Measurements from ENCODE around the gene C20orf204. TPM values are rescaled to one million over a fixed set of nuclear protein-coding genes. Genes with fewer than 3 reads are reported as not detected.

The C20orf204 gene
- total and polyA plus RNA-seq, 2 of the 8 experiments (the other 6 are each of a cell fraction or from before 2014, with no cell fraction given): 0.39 to 0.52 TPM

- ChIA-PET CTCF (ENCODE audit: partially characterized antibody) (interaction anchor here (0.9 to 7.3 kb wide), 20 partner anchors 10 to 347 kb away, joined by 3 to 73 read pairs (median 4); partner anchors contain the start of genes LKAAEAR1, PRPF6, SOX18 and TCEA2), POLR2A (ENCODE audit: partially characterized antibody) (interaction anchor here (1.0 to 3.5 kb wide), 8 partner anchors 10 to 385 kb away, joined by 3 to 24 read pairs (median 4); partner anchors contain the start of genes STMN3 and TCEA2)
- H3K27me3 ChIP-seq (replicated peaks in 1 of 4; ENCODE audit: control insufficient read depth in 3 of 4, extremely low read depth in 1 of 4, insufficient read depth in 3 of 4, low read length in 3 of 4): peaks cover 16 to 51% (median 43%) of the 10 kb centered on the region in 4 experiments
- H3K9ac ChIP-seq (replicated peaks in 1 of 4; ENCODE audit: extremely low read depth in 1 of 4, low read depth in 3 of 4, low read length in 3 of 4): no peak overlapping the region
- no peak overlapping the region for H3K56ac ChIP-seq (replicated peaks; ENCODE audit: insufficient read length, low read depth, low read length)
- no peak for DNase-seq (ENCODE audit: low read depth in 1 of 2, low spot score in 2 of 2)
- H2BK12ac ChIP-seq (ENCODE audit: low read depth, low read length): peak overlapping the region; percentile 50; the same call in 1 of the 2 replicates
- H2AK5ac ChIP-seq (ENCODE audit: low read depth, low read length): no peak overlapping the region
- H3K4me1 ChIP-seq (replicated peaks in 1 of 4; ENCODE audit: control insufficient read depth in 3 of 4, insufficient read depth in 4 of 4, low read length in 3 of 4): peaks cover 0 to 23% (median 17%) of the 10 kb centered on the region in 4 experiments; a peak in 6 of 7 replicates
- no peak overlapping the region for H4K5ac ChIP-seq (ENCODE audit: insufficient read length, low read depth, low read length)
- H2AFZ ChIP-seq (ENCODE audit: low read length): no peak overlapping the region
- H3K79me1 ChIP-seq (ENCODE audit: low read depth, low read length): no peaks in the 10 kb centered on the region; the same call in 1 of the 2 replicates
- H4K8ac ChIP-seq (ENCODE audit: extremely low read depth, insufficient read depth, low read length): no peak overlapping the region
- no peak overlapping the region for H3K27ac ChIP-seq (ENCODE audit: low read depth, low read length)
- peaks cover 0 to 4% (median 1%) of the 10 kb centered on the region in 4 experiments; a peak in 3 of 8 replicates for H3K36me3 ChIP-seq (ENCODE audit: control insufficient read depth in 2 of 4, insufficient read depth in 4 of 4, low read length in 3 of 4)
- peaks cover 3% of the 10 kb centered on the region; the same call in 1 of the 2 replicates for H3K23me2 ChIP-seq (ENCODE audit: low read depth, low read length)
- peaks cover 0 to 3% of the 10 kb centered on the region in 2 experiments for H4K20me1 ChIP-seq (replicated peaks in 1 of 2; ENCODE audit: control insufficient read depth in 1 of 2, insufficient read depth in 2 of 2, low read length in 2 of 2)
- no peak overlapping the region for H2BK120ac ChIP-seq (replicated peaks; ENCODE audit: low read depth, low read length)
- H3K9me3 ChIP-seq (ENCODE audit: insufficient read depth in 2 of 2, low read depth in 1 of 2, low read length in 1 of 2): no peaks in the 10 kb centered on the region
- TF ChIP-seq SIN3A (conservative IDR thresholded peaks at IDR 0.05 in 1 of 2, IDR thresholded peaks at IDR 0.05 in 1 of 2; ENCODE audit: low read depth in 1 of 2, low read length in 2 of 2) (0 out of 4 replicates have a peak, but pooled peaks of 1 of the 2 experiments have one; percentile 16), KDM1A (IDR thresholded peaks at IDR 0.05; ENCODE audit: borderline replicate concordance, low read length) (no peak), HDAC2 (IDR thresholded peaks at IDR 0.05; ENCODE audit: borderline replicate concordance in 1 of 2, low read depth in 2 of 2, low read length in 2 of 2) (0 out of 4 replicates have a peak, but pooled peaks of 1 of the 2 experiments have one; percentile 17), KDM4A (IDR thresholded peaks at IDR 0.05; ENCODE audit: low read depth, low read length, severe bottlenecking) (peak; percentile 4), SIX5 (IDR thresholded peaks at IDR 0.05; ENCODE audit: low read depth, low read length) (no peak)
- no peak overlapping the region for H4K91ac ChIP-seq (replicated peaks; ENCODE audit: insufficient read length, low read length)
- H3K18ac ChIP-seq (ENCODE audit: extremely low read depth, low read length): no peak overlapping the region
- peak overlapping the region; percentile 27 to 73 (median 36); a peak in 7 of 8 replicates for H3K4me3 ChIP-seq (ENCODE audit: extremely low read depth in 1 of 4, insufficient read depth in 2 of 4, low read depth in 3 of 4, low read length in 4 of 4)
- no peak overlapping the region for H3K4ac ChIP-seq (replicated peaks; ENCODE audit: insufficient read length, low read depth, low read length)
- H2BK20ac ChIP-seq (ENCODE audit: low read length): no peak overlapping the region
- no peaks in the 10 kb centered on the region for H3K79me2 ChIP-seq (ENCODE audit: control insufficient read depth in 1 of 2, insufficient read depth in 2 of 2, low read length in 2 of 2)
- no peak overlapping the region for H2BK5ac ChIP-seq (ENCODE audit: low read depth, low read length)
- FAIRE-seq: no peak
- peak overlapping the region; percentile 8 to 74 for H3K4me2 ChIP-seq (ENCODE audit: insufficient read depth in 1 of 2, low read depth in 2 of 2, low read length in 2 of 2)
- H3K14ac ChIP-seq (ENCODE audit: insufficient read length): no peak overlapping the region
- no peak overlapping the region for H2BK15ac ChIP-seq (ENCODE audit: low read length)
- H3K23ac ChIP-seq (ENCODE audit: insufficient read length): no peak overlapping the region
- 16% methylated on average over 33 of the region's 36 CpGs; no CpG with 5 or more reads in 1 of the 2 experiments for WGBS, 2 experiments (ENCODE audit: extremely low coverage in 1 of 2, insufficient coverage in 1 of 2, insufficient read length in 1 of 2, insufficient replicate concordance in 2 of 2, low coverage in 1 of 2, low lambda C conversion rate in 2 of 2, missing lambda C conversion rate in 1 of 2)
These were observed 1.7 kb downstream of the C20orf204 start for GRCh38 chr20:64037498-64038213.
